Measurements from ENCODE around the gene HOXA7. TPM values are rescaled to one million over a fixed set of nuclear protein-coding genes. Genes with fewer than 3 reads are reported as not detected.

HOXA7 gene
- total and polyA plus RNA-seq, 5 donors from 2014 or later = not detected

- H3K4me3 Mint-ChIP-seq = peak overlapping the region; percentile 78 to 90 (median 82)
- peaks cover 15 to 69% (median 43%) of the 10 kb centered on the region in 4 donors for H3K4me1 Mint-ChIP-seq
- H3K27me3 Mint-ChIP-seq = peaks cover 97% of the 10 kb centered on the region
- H3K4me3 ChIP-seq (ENCODE audit: low read depth, low read length) = no peak overlapping the region
- H3K27ac ChIP-seq (ENCODE audit: insufficient read depth, low read length, poor library complexity, severe bottlenecking) = no peak overlapping the region
- H3K9me3 Mint-ChIP-seq = peaks cover 0 to 15% (median 0%) of the 10 kb centered on the region in 7 donors
- H3K4me1 ChIP-seq (ENCODE audit: control insufficient read depth, insufficient read depth, low read length, poor library complexity, severe bottlenecking) = peaks cover 52% of the 10 kb centered on the region
- H3K27ac Mint-ChIP-seq = peak overlapping the region in 2 of 3 donors; percentile 57 to 89
- peaks cover 57% of the 10 kb centered on the region for H3K27me3 ChIP-seq (ENCODE audit: control insufficient read depth, insufficient read depth, low read length)
- DNase-seq (no peak), ATAC-seq (ENCODE audit: low read depth in 2 of 2) (no peak)
- H3K36me3 ChIP-seq (ENCODE audit: control insufficient read depth, insufficient read depth, low read length) = no peaks in the 10 kb centered on the region
- H3K9me3 ChIP-seq (ENCODE audit: control insufficient read depth in 2 of 2, low read length in 2 of 2) = peaks cover 3 to 7% of the 10 kb centered on the region in 2 experiments
- H3K36me3 Mint-ChIP-seq = no peaks in the 10 kb centered on the region
Measured at GRCh38 chr7:27185854-27186667, 29.6 kb upstream of the HOXA7 start.

- H3K4me1 ChIP-seq (ENCODE audit: control insufficient read depth, insufficient read depth, low read length, poor library complexity, severe bottlenecking) = peaks cover 52% of the 10 kb centered on the region
- Mint-ChIP-seq H3K27ac (peak within 1 kb of the TSS; percentile 34 to 57 (median 57)), H3K4me1 (peaks cover 15 to 67% (median 43%) of the 10 kb centered on the region in 4 donors), H3K27me3 (peaks cover 95% of the 10 kb centered on the region), H3K36me3 (no peaks in the 10 kb centered on the region), H3K9me3 (peaks cover 0 to 15% (median 0%) of the 10 kb centered on the region in 7 donors), H3K4me3 (peak within 1 kb of the TSS; percentile 81 to 91 (median 87))
- H3K4me3 ChIP-seq (ENCODE audit: low read depth, low read length) = peak within 1 kb of the TSS; percentile 37
- H3K9me3 ChIP-seq (ENCODE audit: control insufficient read depth in 2 of 2, low read length in 2 of 2) = peaks cover 3 to 7% of the 10 kb centered on the region in 2 experiments
- no peak within 1 kb of the TSS for H3K27ac ChIP-seq (ENCODE audit: insufficient read depth, low read length, poor library complexity, severe bottlenecking)
- no peaks in the 10 kb centered on the region for H3K36me3 ChIP-seq (ENCODE audit: control insufficient read depth, insufficient read depth, low read length)
- peak in 1 of 2 donors; percentile 8 for ATAC-seq (ENCODE audit: low read depth in 2 of 2)
- DNase-seq = no peak
- peaks cover 49% of the 10 kb centered on the region for H3K27me3 ChIP-seq (ENCODE audit: control insufficient read depth, insufficient read depth, low read length)
Measured at GRCh38 chr7:27185013-27185853, 28.8 kb upstream of the HOXA7 start, which contains the start of gene HOXA11. Gene HOXA11 (minus strand): TSS chr7:27185232. CDS start chr7:27185144, 88 bp downstream.

GRCh38 chr7:27184337-27185012, 28.0 kb upstream of the HOXA7 start:
- Mint-ChIP-seq H3K27ac (peak overlapping the region in 1 of 3 donors; percentile 57), H3K36me3 (no peaks in the 10 kb centered on the region), H3K4me3 (peak overlapping the region; percentile 81 to 91 (median 87)), H3K27me3 (peaks cover 95% of the 10 kb centered on the region), H3K4me1 (peaks cover 15 to 66% (median 43%) of the 10 kb centered on the region in 4 donors), H3K9me3 (peaks cover 0 to 15% (median 0%) of the 10 kb centered on the region in 7 donors)
- DNase-seq = peak in 1 of 3 donors; percentile 38
- peaks cover 42% of the 10 kb centered on the region for H3K27me3 ChIP-seq (ENCODE audit: control insufficient read depth, insufficient read depth, low read length)
- H3K4me1 ChIP-seq (ENCODE audit: control insufficient read depth, insufficient read depth, low read length, poor library complexity, severe bottlenecking) = peaks cover 57% of the 10 kb centered on the region
- no peaks in the 10 kb centered on the region for H3K36me3 ChIP-seq (ENCODE audit: control insufficient read depth, insufficient read depth, low read length)
- H3K27ac ChIP-seq (ENCODE audit: insufficient read depth, low read length, poor library complexity, severe bottlenecking) = no peak overlapping the region
- H3K4me3 ChIP-seq (ENCODE audit: low read depth, low read length) = peak overlapping the region; percentile 37
- ATAC-seq (ENCODE audit: low read depth in 2 of 2) = no peak
- peaks cover 3 to 7% of the 10 kb centered on the region in 2 experiments for H3K9me3 ChIP-seq (ENCODE audit: control insufficient read depth in 2 of 2, low read length in 2 of 2)

- Histone ChIP-seq H3K36me3 (ENCODE audit: control insufficient read depth, insufficient read depth, low read length) (no peaks in the 10 kb centered on the region), H3K4me1 (ENCODE audit: control insufficient read depth, insufficient read depth, low read length, poor library complexity, severe bottlenecking) (peaks cover 51% of the 10 kb centered on the region), H3K9me3 (ENCODE audit: control insufficient read depth in 2 of 2, low read length in 2 of 2) (peaks cover 3 to 7% of the 10 kb centered on the region in 2 experiments), H3K27ac (ENCODE audit: insufficient read depth, low read length, poor library complexity, severe bottlenecking) (no peak overlapping the region), H3K27me3 (ENCODE audit: control insufficient read depth, insufficient read depth, low read length) (peaks cover 46% of the 10 kb centered on the region), H3K4me3 (ENCODE audit: low read depth, low read length) (peak overlapping the region; percentile 32)
- no peak for ATAC-seq (ENCODE audit: low read depth in 2 of 2)
- Mint-ChIP-seq H3K4me3 (peak overlapping the region; percentile 21 to 73 (median 44)), H3K9me3 (peaks cover 0 to 16% (median 0%) of the 10 kb centered on the region in 7 donors), H3K36me3 (no peaks in the 10 kb centered on the region), H3K27me3 (peaks cover 93% of the 10 kb centered on the region), H3K4me1 (peaks cover 14 to 61% (median 43%) of the 10 kb centered on the region in 4 donors), H3K27ac (peak overlapping the region in 1 of 3 donors; percentile 32)
- DNase-seq = no peak
Measured at GRCh38 chr7:27183682-27184336, 27.3 kb upstream of the HOXA7 start.

- no peak overlapping the region for H3K4me3 ChIP-seq (ENCODE audit: low read depth, low read length)
- peaks cover 9 to 54% (median 36%) of the 10 kb centered on the region in 4 donors for H3K4me1 Mint-ChIP-seq
- H3K4me3 Mint-ChIP-seq = peak overlapping the region in 3 of 4 donors; percentile 9 to 75 (median 55)
Measured at GRCh38 chr7:27182861-27183681, 26.6 kb upstream of the HOXA7 start.

GRCh38 chr7:27182285-27182841, 25.9 kb upstream of the HOXA7 start:
- ATAC-seq (ENCODE audit: low read depth in 2 of 2) = no peak
- H3K9me3 ChIP-seq (ENCODE audit: control insufficient read depth in 2 of 2, low read length in 2 of 2) = peaks cover 2 to 7% of the 10 kb centered on the region in 2 experiments
- DNase-seq = no peak
- no peak overlapping the region for H3K4me3 ChIP-seq (ENCODE audit: low read depth, low read length)
- H3K36me3 Mint-ChIP-seq = no peaks in the 10 kb centered on the region
- H3K9me3 Mint-ChIP-seq = peaks cover 0 to 12% (median 0%) of the 10 kb centered on the region in 7 donors
- H3K36me3 ChIP-seq (ENCODE audit: control insufficient read depth, insufficient read depth, low read length) = no peaks in the 10 kb centered on the region
- peaks cover 47% of the 10 kb centered on the region for H3K27me3 ChIP-seq (ENCODE audit: control insufficient read depth, insufficient read depth, low read length)
- H3K4me3 Mint-ChIP-seq = no peak overlapping the region
- peaks cover 37% of the 10 kb centered on the region for H3K4me1 ChIP-seq (ENCODE audit: control insufficient read depth, insufficient read depth, low read length, poor library complexity, severe bottlenecking)
- H3K27ac Mint-ChIP-seq = no peak overlapping the region
- H3K27ac ChIP-seq (ENCODE audit: insufficient read depth, low read length, poor library complexity, severe bottlenecking) = no peak overlapping the region
- H3K4me1 Mint-ChIP-seq = peaks cover 9 to 47% (median 33%) of the 10 kb centered on the region in 4 donors
- peaks cover 93% of the 10 kb centered on the region for H3K27me3 Mint-ChIP-seq

More at GRCh38 chr7:27182861-27183681, 26.6 kb upstream of the HOXA7 start:
- Mint-ChIP-seq H3K27me3 (peaks cover 93% of the 10 kb centered on the region), H3K9me3 (peaks cover 0 to 12% (median 0%) of the 10 kb centered on the region in 7 donors), H3K36me3 (no peaks in the 10 kb centered on the region), H3K27ac (no peak overlapping the region)
- Histone ChIP-seq H3K4me1 (ENCODE audit: control insufficient read depth, insufficient read depth, low read length, poor library complexity, severe bottlenecking) (peaks cover 43% of the 10 kb centered on the region), H3K36me3 (ENCODE audit: control insufficient read depth, insufficient read depth, low read length) (no peaks in the 10 kb centered on the region), H3K9me3 (ENCODE audit: control insufficient read depth in 2 of 2, low read length in 2 of 2) (peaks cover 3 to 7% of the 10 kb centered on the region in 2 experiments), H3K27me3 (ENCODE audit: control insufficient read depth, insufficient read depth, low read length) (peaks cover 50% of the 10 kb centered on the region), H3K27ac (ENCODE audit: insufficient read depth, low read length, poor library complexity, severe bottlenecking) (no peak overlapping the region)
- ATAC-seq (ENCODE audit: low read depth in 2 of 2) (no peak), DNase-seq (no peak)

Measured in CD4-positive, CD25-positive, alpha-beta regulatory T cell (primary cell).